Thoracic aorta (tissue), 2 donors: ENCODE data around the gene PAX8. TPM values are rescaled to one million over a fixed set of nuclear protein-coding genes. Genes with fewer than 3 reads are reported as not detected.
"Not testable (repeated sequence)": the region's sequence is repeated elsewhere in the genome, so short reads cannot be mapped to it uniquely, and the experiment has no call there.

ENCODE experiments used
- ATAC-seq: fragments of 150-250 bp; one replicate; pipeline ENCODE4 v1.8.0; 2017; ENCODE audit warnings: low read depth; ENCODE audit not compliant: insufficient number of reproducible peaks, low FRiP score
- DNase-seq: peaks from one replicate; pipeline ENCODE4 v3.0.0-alpha.2; 2020; ENCODE audit warnings: low spot score
- H3K27ac ChIP-seq, 2 donors: fragments of 200-600 bp; sonication (generic); 1 replicate in 1 of 2; 2 replicates in 1 of 2; pipeline ENCODE4 v1.5.1; 2016; ENCODE audit warnings: mild to moderate bottlenecking in 2 of 2, moderate library complexity in 2 of 2
- H3K27me3 ChIP-seq: fragments of 200-600 bp; sonication (generic); replicated peaks from 2 replicates; pipeline ENCODE4 v1.6.0; 2016; ENCODE audit warnings: mild to moderate bottlenecking; ENCODE audit not compliant: insufficient read depth
- H3K36me3 ChIP-seq: fragments of 200-600 bp; sonication (generic); one replicate; pipeline ENCODE4 v1.5.1; 2016
- H3K4me1 ChIP-seq, 2 donors: fragments of 200-600 bp; sonication (generic); 1 replicate in 1 of 2; 2 replicates in 1 of 2; pipeline versions ENCODE4 v1.5.1 to v1.6.0; 2016; ENCODE audit warnings: low read depth in 2 of 2, mild to moderate bottlenecking in 1 of 2; ENCODE audit not compliant: control insufficient read depth in 1 of 2
- H3K4me3 ChIP-seq: fragments of 200-600 bp; sonication (generic); 2 replicates; pipeline ENCODE4 v1.5.1; 2016; ENCODE audit warnings: mild to moderate bottlenecking
- H3K9me3 ChIP-seq: fragments of 200-600 bp; sonication (generic); 2 replicates; pipeline ENCODE4 v1.5.1; 2016
- total RNA-seq, 2 donors: library from RNA; depleted of rRNA; stranded (reverse); fragments of >200 nt; gene quantifications; one replicate each; pipeline versions ENCODE4 v1.1.0 to v1.2.3, GENCODE V29; 2016
- TF ChIP-seq, protein P1 (sequence below): fragments of 200-600 bp; sonication (generic); IDR thresholded peaks from one replicate; pipeline ENCODE4 v1.5.1; 2019; ENCODE audit warnings: antibody characterized with exemption

PAX8 gene
- total RNA-seq, 2 donors from 2014 or later: 2.4 to 10.3 TPM

DNA sequence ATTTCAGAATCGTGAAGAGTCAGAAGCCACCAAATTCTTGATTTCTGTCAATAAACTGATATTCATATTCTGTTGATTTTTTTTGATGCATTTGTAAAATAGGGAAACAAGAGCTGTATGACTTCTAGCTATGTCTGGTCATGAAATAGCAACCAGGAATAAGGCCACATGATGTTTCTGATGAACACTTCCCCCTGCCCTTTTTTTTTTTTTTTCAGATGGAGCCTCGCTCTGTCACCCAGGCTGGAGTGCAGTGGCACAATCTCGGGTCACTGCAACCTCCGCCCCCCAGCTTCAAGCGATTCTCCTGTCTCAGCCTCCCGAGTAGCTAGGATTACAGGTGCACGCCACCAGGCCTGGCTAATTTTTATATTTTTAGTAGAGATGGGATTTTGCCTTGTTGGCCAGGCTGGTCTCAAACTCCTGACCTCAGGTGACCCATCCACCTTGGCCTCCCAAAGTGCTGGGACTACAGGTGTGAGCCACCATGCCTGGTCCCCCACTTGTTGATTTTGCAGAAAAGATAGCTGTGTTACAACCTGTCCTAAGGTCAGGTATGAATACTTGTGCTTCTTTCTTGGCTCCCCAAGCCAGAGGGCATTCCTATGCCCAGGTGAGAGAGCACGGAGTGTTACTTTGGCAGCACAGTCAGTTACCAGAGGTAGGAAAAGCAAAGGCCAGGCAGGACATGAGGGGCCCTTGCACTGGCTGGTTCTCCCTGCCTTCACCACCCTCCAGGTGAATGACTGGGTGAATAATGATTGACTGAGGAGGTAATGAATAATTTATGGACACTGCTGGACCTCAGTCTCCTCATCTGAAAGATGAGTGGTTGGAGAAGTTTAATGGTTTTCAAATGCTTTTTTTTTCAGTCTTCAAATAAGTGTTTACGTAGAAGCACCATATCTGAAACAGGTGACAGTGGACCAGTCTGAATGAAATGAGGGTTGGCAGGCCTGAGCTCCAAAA, 39.6 kb downstream of the PAX8 start:
- H3K27ac ChIP-seq: peak overlapping the region in 1 of 2 donors; percentile 71
- H3K36me3 ChIP-seq: no peaks in the 10 kb centered on the region
- H3K27me3 ChIP-seq: no peaks in the 10 kb centered on the region
- no peak for DNase-seq
- TF ChIP-seq, protein P1, sequence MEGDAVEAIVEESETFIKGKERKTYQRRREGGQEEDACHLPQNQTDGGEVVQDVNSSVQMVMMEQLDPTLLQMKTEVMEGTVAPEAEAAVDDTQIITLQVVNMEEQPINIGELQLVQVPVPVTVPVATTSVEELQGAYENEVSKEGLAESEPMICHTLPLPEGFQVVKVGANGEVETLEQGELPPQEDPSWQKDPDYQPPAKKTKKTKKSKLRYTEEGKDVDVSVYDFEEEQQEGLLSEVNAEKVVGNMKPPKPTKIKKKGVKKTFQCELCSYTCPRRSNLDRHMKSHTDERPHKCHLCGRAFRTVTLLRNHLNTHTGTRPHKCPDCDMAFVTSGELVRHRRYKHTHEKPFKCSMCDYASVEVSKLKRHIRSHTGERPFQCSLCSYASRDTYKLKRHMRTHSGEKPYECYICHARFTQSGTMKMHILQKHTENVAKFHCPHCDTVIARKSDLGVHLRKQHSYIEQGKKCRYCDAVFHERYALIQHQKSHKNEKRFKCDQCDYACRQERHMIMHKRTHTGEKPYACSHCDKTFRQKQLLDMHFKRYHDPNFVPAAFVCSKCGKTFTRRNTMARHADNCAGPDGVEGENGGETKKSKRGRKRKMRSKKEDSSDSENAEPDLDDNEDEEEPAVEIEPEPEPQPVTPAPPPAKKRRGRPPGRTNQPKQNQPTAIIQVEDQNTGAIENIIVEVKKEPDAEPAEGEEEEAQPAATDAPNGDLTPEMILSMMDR: no peak
- no peak overlapping the region for H3K4me3 ChIP-seq
- no peak for ATAC-seq
- H3K4me1 ChIP-seq: peaks cover 20 to 28% of the 10 kb centered on the region in 2 donors
- H3K9me3 ChIP-seq: no peaks in the 10 kb centered on the region

DNA sequence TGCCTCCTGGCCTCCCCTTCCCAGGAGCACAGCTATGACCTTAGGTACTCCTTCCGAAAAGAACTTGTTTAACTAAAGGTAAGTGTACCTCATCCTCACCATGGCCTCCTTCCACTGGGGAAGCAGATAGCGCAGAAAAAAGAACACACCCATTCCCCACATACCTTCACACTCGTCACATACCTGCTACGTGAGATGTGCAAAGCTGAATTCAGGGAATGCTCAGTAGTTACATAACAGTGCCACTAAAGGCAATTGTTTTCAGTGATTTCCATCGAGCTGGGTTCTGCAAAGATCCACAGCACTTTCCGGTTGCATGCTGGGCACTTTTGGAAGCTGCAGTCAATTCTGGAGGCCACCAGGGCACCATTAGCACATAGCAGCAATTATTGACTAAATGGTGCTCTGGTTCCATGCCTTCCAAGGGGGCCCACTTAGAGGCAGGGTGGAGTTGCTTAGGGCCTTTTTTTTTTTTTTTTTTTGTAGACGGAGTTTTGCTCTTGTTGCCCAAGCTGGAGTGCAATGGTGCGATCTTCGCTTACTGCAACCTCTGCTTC, 41.0 kb downstream of the PAX8 start:
- Histone ChIP-seq H3K36me3 (no peaks in the 10 kb centered on the region), H3K27ac (no peak overlapping the region), H3K4me3 (no peak overlapping the region), H3K27me3 (no peaks in the 10 kb centered on the region), H3K9me3 (no peaks in the 10 kb centered on the region), H3K4me1 (peaks cover 20 to 28% of the 10 kb centered on the region in 2 donors)
- ATAC-seq (no peak), DNase-seq (no peak)
- TF ChIP-seq, protein P1: no peak

DNA sequence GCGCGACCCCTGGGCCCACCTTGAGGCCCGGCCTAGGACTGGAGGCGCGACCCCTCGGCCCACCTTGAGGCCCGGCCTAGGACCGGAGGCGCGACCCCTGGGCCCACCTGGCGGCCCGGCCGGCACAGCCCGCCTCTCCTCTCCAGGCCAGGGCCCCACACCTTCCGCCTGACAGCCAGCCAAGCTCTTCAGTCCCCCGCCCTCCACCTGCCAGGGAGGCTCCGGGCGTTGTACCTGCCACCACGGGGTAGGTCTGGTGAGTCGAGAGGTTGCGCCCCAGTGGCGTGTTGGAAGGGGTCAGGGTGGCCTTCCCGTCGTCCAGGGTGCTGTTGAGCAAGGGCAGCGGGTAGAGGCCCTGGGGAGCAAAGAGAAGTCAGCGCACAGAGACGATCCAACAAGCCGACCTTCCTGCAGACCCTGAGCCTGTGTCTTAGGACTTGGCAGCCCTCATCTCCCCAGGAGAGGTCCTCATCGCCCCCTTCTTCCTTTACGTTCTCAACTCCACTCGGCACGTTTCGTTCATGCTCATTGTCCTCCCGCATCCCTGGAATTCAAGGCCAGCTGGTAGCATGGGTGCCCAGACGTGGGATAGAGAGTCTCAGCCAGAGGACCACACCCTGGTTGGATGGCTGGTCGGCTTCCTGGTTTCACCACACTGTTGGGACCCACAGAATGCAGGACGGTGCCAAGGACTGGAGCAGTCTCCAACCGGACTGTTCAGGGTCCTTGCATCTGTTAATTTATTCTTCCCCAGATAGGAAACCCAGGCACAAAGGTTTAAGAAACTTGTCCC, 42.2 kb downstream of the PAX8 start:
- H3K9me3 ChIP-seq: no peaks in the 10 kb centered on the region
- H3K27me3 ChIP-seq: no peaks in the 10 kb centered on the region
- peak overlapping the region; percentile 72 for H3K4me3 ChIP-seq
- ATAC-seq (no peak), DNase-seq (no peak)
- H3K36me3 ChIP-seq: no peaks in the 10 kb centered on the region
- no peak overlapping the region for H3K27ac ChIP-seq
- TF ChIP-seq, protein P1: no peak
- peaks cover 17 to 25% of the 10 kb centered on the region in 2 donors for H3K4me1 ChIP-seq

DNA sequence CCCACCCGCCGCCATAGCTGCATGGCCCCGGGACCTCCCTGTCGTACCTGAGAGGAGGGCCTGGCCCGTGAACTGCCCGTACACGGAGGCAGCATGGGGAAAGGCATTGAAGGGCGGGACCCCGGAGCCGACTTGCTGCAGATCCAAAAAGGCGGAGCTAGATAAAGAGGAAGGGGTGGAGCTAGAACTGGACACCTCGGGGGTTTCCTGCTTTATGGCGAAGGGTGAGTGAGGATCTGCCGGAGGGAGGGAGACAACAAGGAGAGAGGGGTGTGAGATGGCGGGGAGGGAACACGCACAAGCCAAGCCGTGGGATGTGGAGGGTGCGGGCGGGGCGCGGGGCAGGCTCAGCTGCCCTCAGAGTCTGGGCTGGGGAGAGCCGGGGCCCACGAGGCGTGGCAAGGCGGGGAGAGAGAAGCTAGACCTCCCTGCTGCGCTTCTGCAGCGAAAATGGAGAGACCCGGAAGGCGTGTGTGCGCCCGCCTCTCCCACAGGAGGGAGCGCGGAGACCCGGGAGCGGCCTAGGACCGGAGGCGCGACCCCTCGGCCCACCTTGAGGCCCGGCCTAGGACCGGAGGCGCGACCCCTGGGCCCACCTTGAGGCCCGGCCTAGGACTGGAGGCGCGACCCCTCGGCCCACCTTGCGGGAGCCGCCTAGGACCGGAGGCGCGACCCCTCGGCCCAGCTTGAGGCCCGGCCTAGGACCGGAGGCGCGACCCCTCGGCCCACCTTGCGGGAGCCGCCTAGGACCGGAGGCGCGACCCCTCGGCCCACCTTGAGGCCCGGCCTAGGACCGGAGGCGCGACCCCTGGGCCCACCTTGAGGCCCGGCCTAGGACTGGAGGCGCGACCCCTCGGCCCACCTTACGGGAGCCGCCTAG, 43.1 kb downstream of the PAX8 start:
- not testable (repeated sequence) for H3K36me3 ChIP-seq, H3K9me3 ChIP-seq, H3K27me3 ChIP-seq, DNase-seq
- H3K4me1 ChIP-seq: peaks cover 9 to 15% of the 10 kb centered on the region in 2 donors
- peak; percentile 62 for ATAC-seq
- peak overlapping the region in 1 of 2 donors; percentile 43 for H3K27ac ChIP-seq
- peak overlapping the region; percentile 72 for H3K4me3 ChIP-seq

DNA sequence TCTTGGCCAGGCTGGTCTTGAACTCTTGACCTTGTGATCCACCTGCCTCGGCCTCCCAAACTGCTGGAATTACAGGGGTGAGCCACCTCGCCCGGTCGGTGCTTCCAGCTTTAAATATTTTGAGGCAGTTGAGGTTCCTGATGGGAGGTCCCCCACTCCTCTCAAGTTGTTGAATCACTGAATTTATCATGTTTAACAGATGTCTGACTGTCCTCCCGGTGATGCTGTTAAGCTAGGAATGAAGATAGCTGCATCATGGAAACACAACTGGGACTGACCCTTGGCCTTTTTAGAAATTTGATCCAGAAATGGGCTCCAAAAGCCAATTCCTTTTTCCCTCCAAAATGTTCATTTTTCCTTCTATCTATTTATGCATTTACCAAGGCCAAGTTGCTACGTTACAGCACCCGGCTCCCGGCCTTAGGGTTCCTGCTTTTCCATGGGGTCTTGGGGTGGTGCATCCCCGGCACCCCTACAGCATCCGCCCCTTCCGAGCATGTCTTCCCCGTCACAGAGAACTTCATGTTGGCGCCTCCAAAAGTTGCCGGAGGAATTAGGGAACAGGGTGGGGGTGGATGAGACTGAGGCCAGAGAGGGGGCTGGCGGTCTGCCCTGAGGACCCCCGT, 43.9 kb downstream of the PAX8 start:
- H3K36me3 ChIP-seq: no peaks in the 10 kb centered on the region
- H3K4me1 ChIP-seq: peaks cover 2 to 7% of the 10 kb centered on the region in 2 donors
- no peaks in the 10 kb centered on the region for H3K27me3 ChIP-seq
- DNase-seq (no peak), ATAC-seq (no peak)
- TF ChIP-seq, protein P1: no peak
- no peaks in the 10 kb centered on the region for H3K9me3 ChIP-seq
- H3K4me3 ChIP-seq: peak overlapping the region; percentile 72
- peak overlapping the region in 1 of 2 donors; percentile 43 for H3K27ac ChIP-seq
